GM18508 (cell line): ENCODE measurements around the gene NPFFR1.

Experiments used
- ATAC-seq: cut with Tn5 transposase; IDR thresholded peaks from one replicate; pipeline ENCODE4 v1.9.1; 2021; ENCODE audit warnings: moderate number of reproducible peaks; ENCODE audit not compliant: insufficient read depth, unreplicated experiment

The NPFFR1 gene

DNA sequence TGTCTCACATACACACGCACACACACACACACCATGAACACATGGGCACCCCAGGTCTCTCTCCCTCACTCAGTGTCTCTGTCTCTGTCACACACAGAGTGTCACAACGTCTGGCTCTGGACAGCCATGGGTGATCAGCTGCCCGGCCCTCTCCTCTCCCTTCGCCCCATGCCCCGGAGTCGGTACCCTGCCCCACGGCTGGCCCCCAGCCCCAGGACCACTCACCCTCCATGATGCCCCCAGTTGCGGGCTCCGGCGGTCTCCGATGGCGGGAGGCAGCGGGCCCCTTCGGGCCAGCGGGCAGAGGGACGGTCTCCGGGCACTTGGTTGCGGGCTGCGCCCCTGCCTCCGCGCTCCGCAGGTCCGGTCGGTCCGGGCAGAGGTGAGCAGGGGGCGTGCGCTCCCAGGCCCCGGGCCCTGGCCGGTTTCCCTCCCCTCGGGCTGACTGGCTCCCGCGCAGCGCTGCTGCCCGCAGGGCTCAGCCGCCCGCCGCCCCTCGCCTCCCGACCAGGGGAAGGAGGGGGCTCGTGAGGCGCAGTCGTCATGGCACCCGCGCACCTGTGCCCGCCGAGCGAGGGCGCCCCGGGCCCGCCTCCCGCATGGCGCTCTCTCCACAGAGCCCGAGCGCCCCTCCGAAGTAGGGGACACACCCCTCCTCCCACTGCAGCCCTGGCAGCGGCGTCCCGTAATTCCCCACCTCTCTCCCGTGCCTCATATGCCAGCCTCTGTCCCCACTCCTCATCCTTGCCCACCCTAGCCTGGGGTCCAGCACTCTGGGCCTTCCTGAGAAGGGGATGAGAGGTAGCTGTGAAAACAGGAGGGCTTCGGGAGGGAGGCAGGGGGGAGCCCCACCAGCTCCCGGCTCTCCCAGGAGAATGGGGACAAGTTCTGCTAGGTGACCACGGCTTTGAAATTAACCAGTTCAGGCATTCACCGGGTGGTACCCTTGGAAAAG is at the start of gene NPFFR1:
Gene NPFFR1, minus strand, starts transcription at position 560 of the 955 bp plus-strand sequence. Its CDS starts 328 bp downstream, at position 232.
- no peak for ATAC-seq

- ATAC-seq = no peak
Measured at GRCh38 chr10:70333268-70333667, 49.5 kb upstream of the NPFFR1 start.

- no peak for ATAC-seq
Measured at GRCh38 chr10:70331486-70332268, 47.9 kb upstream of the NPFFR1 start.

GRCh38 chr10:70331160-70331485 is 47.3 kb upstream of the NPFFR1 start:
- no peak for ATAC-seq

DNA sequence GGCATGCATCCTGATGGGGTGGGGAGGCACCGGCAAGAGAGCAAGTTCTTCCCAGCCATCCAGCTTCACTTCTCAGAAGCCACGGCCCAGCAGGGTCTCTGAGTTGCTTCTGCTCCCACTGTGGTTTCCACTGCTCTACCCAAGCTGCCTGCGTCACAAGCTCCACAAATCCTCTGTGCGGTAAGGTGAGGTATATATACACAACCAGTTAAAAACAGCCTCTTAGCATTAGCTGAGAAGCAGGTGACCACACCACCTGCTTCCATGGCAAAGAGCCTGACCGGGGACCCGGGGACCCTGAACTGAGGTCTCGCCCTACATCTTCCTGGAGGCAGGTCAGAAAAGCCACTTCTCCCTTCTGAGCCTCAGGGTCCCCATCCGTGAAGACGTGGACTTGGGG is 46.9 kb upstream of the NPFFR1 start:
- no peak for ATAC-seq

DNA sequence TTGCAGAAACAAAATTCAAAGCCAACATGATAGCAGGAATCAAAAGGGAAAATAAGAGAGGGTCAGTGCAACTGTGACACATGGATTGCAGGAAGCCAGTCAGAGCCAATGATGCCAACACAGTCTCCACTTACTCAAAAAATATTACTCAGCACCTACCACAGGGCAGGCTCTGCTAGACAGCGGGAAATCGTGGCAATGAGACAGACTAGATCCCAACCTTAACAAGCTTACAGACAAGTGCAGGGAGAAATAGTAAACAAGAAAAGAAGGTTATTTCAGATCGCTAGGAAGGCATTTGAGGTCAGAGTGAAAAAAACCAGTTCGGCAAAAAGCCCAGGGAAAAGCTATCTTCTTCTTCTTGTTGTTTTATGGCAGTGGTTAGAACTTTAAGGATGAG is 45.2 kb upstream of the NPFFR1 start:
- no peak for ATAC-seq

DNA sequence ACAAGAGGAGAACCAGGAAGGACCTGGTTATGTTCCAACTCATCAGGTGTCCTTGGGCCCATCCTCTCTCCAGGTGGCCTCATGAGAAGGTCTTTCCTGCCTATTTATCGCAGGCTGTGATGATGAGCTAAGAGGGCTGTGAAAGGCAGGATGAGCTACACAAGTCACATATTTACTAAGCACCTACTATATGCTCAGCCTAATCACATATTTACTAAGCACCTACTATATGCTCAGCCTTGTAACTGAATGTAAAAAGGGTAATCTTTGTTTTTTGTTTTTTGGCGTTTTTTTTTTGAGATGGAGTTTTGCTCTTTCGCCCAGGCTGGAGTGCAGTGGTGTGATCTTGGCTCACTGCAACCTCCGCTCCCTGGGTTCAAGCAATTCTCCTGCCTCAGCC is 44.2 kb upstream of the NPFFR1 start:
- no peak for ATAC-seq

- no peak for ATAC-seq
Measured at GRCh38 chr10:70324951-70325781, 41.4 kb upstream of the NPFFR1 start.

DNA sequence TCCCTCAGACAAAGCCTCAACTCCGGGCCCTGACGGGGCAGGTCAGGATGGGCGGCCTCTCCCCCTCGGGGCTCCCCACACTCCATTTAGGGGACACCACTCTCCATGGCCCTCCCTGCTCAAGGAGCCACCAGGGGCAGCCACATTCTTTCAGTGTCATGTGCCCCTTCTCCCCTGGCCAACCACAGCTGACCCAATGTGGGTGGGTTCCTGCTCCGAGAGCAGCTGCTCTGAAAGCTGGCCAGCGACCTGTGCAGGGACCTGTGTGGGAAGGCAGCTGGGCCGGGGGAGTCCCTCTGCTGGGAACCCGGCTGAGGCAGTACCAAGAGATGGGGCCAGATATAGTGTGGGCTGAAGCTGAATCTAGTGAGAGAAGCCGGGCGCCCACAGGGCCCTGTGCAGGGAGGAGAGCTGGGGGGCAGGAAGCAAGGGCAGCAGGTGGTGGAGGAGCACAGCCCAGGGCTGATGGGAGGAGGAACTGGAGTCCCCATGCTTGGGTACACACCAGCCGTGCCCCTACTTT is 40.6 kb upstream of the NPFFR1 start:
- peak; percentile 50 for ATAC-seq

DNA sequence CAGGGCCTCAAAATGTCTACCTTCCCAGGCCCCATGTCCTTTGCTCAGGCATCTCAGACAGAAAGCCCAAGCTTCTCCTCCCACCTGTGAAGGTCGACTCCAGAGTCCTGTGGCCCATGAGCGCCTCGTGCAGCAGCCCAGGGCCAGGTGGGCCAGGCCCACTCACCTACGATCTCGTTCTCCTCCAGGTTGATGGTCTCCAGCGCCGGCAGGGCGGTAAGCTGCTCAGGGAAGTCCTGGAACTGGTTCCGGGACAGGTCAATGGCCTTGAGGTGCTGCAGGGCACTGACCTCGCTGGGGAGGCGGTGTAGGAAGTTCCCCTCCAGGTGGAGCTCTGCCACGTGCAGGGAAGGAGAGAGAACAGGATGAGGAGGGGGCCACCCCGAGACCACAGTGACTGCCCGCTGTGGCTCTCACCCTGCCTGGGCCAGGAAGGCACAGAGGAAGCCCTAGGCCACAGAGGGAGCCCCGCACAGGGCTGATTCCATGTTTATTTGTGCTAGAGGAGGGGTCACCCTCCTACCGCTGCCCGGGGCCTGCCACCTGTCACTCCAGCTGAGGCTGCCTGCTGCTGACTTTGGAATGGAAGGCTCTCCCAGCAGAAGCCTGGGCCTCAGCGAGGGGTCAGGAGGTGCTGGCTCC is 40.0 kb upstream of the NPFFR1 start:
- ATAC-seq = no peak

GRCh38 chr10:70323138-70323696 is 39.4 kb upstream of the NPFFR1 start:
- ATAC-seq = no peak

- no peak for ATAC-seq
Measured at GRCh38 chr10:70321897-70322890, 38.4 kb upstream of the NPFFR1 start.

- no peak for ATAC-seq
Measured at GRCh38 chr10:70321233-70321632, 37.4 kb upstream of the NPFFR1 start.

GRCh38 chr10:70320751-70321150 is 36.9 kb upstream of the NPFFR1 start:
- ATAC-seq = no peak

DNA sequence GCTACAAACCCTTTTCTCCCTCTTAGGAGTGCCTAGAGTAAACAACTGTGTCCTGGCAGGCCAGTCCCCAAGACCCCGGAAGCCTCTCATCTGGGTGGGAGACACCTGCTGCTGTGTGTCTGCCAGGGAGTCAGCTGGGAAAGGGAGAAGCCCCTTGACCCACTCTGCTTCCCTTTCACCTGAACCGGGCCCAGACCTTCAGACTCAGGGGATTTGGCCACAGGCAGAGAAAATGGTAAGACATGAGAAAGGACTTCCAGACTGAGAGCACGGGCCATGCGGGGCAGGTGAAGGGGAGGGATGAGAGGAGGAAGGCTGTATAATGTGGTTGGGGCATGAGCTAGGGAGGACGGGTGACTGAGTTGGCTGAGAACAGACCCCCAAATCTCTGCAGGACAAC is 36.0 kb upstream of the NPFFR1 start:
- no peak for ATAC-seq

- no peak for ATAC-seq
Measured at GRCh38 chr10:70319183-70319582, 35.4 kb upstream of the NPFFR1 start.

DNA sequence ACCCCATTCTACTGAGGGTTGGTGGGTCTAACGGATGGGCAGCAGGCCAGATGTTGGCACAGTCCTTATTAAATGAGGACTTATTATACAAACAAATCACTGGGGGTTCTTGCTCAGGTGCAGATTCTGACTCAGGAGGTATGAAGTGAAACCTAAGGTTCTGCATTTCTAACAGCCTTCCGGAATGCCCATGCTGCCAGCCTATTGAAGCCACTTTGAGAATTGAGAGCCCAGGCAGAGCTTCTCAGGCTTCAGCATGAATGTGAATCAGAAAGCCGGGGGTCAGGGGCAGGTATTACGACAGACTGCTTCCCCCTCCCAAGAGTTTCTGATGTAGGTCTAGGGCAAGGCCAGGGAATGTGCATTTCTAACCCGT is 34.1 kb upstream of the NPFFR1 start:
- ATAC-seq = no peak

GRCh38 chr10:70317272-70317942 is 33.6 kb upstream of the NPFFR1 start:
- no peak for ATAC-seq
